ENCODE results near the gene CRELD1. TPM values are rescaled to one million over a fixed set of nuclear protein-coding genes. Genes with fewer than 3 reads are reported as not detected.
A peak's percentile ranks its signal among the peaks of the same experiment; 100 is the strongest.
"Not testable (repeated sequence)": the region's sequence is repeated elsewhere in the genome, so short reads cannot be mapped to it uniquely, and the experiment has no call there.

CRELD1 gene
- total RNA-seq, 1 donor from 2014 or later, result 22.7 TPM

DNA sequence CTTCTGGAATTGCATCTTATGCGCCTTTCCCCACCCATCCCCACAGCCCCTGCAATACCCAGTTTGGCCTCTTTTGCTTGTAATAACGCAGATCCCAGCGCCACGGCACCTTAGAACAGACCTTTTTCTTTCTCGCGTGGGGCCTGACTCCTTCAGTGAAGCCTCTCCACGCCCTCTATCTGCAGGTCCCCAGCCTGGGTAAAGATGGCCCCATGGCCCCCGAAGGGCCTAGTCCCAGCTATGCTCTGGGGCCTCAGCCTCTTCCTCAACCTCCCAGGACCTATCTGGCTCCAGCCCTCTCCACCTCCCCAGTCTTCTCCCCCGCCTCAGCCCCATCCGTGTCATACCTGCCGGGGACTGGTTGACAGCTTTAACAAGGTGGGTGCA, 594 bp downstream of the CRELD1 start:
- H3K4me1 Mint-ChIP-seq, result peaks cover 36% of the 10 kb centered on the region
- H3K27me3 Mint-ChIP-seq, result no peaks in the 10 kb centered on the region
- H3K9me3 Mint-ChIP-seq, result no peaks in the 10 kb centered on the region
- DNase-seq, result peak; percentile 75
- peak overlapping the region; percentile 96 for H3K27ac Mint-ChIP-seq
- peaks cover 22% of the 10 kb centered on the region for H3K36me3 Mint-ChIP-seq (ENCODE audit: low read depth)
- intact Hi-C loops (cut with micrococcal nuclease), result loop anchor here (5.0 kb wide), 2 partner anchors 183 to 313 kb away; partner anchors contain the start of genes BRK1 and TATDN2
- H3K4me3 Mint-ChIP-seq, result peak overlapping the region; percentile 96

DNA sequence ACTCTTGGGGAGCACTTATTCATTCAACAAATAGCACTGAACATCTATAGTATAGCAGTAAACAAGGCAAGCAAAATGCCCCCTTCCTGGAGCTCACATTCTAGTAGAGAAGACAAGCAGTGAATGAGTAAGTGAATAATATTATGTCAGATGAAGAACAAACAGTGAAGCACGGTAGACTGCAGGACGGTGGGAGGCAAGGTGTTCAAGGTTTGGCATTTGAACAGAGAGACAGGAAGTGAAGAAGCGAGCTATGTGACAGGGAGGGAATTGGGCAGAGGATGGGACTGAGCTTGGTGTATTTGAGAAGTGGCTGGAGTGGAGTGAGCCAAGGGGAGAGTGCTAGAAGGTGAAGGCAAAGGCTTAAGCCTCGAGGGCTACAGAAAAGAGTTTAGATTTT, 1.4 kb downstream of the CRELD1 start:
- H3K27ac Mint-ChIP-seq, result peak overlapping the region; percentile 96
- H3K9me3 Mint-ChIP-seq, result no peaks in the 10 kb centered on the region
- no peak for DNase-seq
- intact Hi-C loops (cut with micrococcal nuclease), result loop anchor here (5.0 kb wide), 2 partner anchors 182 to 312 kb away; partner anchors contain the start of genes BRK1 and TATDN2
- H3K27me3 Mint-ChIP-seq, result no peaks in the 10 kb centered on the region
- H3K4me1 Mint-ChIP-seq, result peaks cover 36% of the 10 kb centered on the region
- H3K4me3 Mint-ChIP-seq, result peak overlapping the region; percentile 96
- peaks cover 22% of the 10 kb centered on the region for H3K36me3 Mint-ChIP-seq (ENCODE audit: low read depth)

DNA sequence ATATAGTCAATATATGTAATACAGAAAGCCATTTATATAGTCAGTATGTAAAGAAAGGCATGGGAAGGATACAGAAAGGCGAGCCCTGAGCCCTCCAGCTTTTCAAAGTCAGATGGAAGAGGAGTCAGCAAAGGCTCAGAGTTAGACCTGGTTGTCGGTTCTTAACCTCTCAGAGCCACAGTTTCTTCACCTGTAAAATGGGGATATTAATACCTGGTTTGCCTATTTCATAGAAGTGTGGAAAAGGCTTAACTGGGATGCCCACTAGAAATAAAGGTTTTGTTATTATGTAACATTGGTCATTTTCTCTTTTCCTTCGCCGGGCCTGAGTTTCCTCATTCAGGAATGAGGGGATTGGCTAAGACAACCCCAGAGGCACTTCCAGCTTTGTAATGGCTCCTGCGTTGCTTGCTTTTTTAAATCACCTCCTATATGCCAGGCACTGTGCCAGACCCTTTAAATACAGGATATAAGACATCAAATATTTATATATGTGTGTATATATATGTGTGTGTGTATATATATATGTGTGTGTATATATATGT, 2.4 kb downstream of the CRELD1 start:
- peaks cover 33% of the 10 kb centered on the region for H3K4me1 Mint-ChIP-seq
- H3K4me3 Mint-ChIP-seq, result no peak overlapping the region
- intact Hi-C loops (cut with micrococcal nuclease), result no loop called here

DNA sequence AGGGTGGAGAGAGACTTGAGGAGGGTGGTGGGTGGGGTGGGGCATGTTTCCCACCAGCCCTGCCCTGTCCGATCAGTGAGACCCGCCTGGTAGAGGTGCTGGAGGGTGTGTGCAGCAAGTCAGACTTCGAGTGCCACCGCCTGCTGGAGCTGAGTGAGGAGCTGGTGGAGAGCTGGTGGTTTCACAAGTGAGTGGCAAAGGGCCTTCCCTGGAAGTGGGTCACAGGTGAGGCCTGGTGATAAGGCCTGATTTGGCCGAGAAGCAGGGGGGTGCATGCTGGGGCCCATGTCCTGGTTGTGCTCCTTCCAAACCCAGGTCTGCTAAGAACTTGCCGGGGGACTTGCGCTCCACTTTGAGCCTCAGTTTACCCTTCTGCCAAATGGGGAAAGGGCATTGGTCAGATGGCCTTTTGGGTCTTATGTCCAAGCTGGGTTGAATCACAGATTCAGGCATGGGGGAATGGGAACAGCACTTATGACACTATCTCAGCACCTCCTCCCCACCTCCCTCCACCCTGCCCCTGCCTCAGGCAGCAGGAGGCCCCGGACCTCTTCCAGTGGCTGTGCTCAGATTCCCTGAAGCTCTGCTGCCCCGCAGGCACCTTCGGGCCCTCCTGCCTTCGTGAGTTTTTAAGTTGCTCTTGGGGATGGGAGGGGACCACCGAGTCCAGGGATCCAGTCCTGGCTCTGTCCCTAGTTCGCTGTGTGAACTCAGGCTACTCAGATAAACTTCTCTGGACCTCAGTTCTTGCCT, 4.0 kb downstream of the CRELD1 start:
- Mint-ChIP-seq H3K27me3 (no peaks in the 10 kb centered on the region), H3K4me3 (no peak overlapping the region), H3K4me1 (peaks cover 24% of the 10 kb centered on the region), H3K36me3 (ENCODE audit: low read depth) (peaks cover 34% of the 10 kb centered on the region), H3K9me3 (no peaks in the 10 kb centered on the region), H3K27ac (no peak overlapping the region)
- no peak for DNase-seq
- intact Hi-C loops (cut with micrococcal nuclease), result no loop called here

More for the DNA sequence above, 2.4 kb downstream of the CRELD1 start:
- peaks cover 29% of the 10 kb centered on the region for H3K36me3 Mint-ChIP-seq (ENCODE audit: low read depth)
- H3K27me3 Mint-ChIP-seq, result no peaks in the 10 kb centered on the region
- no peaks in the 10 kb centered on the region for H3K9me3 Mint-ChIP-seq
- no peak overlapping the region for H3K27ac Mint-ChIP-seq
- DNase-seq, result no peak

DNA sequence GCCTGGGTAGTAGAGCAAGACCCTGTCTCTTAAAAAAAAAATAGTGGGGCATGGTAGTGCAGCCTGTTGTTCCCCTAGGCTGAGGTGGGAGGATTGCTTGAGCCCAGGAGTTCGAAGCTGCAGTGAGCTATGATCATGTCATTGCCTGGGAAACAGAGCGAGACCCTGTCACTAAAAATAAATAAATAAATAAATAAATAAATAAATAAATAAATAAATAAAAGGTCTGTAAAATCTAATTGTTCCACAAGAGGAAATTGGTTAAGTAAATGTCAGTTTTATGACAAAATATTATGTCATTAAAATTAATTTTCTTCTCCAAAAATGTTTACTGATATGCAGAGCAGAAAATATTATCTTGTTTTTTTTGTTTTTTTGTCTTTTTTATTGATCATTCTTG, 5.3 kb downstream of the CRELD1 start:
- H3K9me3 Mint-ChIP-seq, result no peaks in the 10 kb centered on the region
- H3K4me1 Mint-ChIP-seq, result peaks cover 21% of the 10 kb centered on the region
- intact Hi-C loops (cut with micrococcal nuclease), result no loop called here
- H3K27me3 Mint-ChIP-seq, result no peaks in the 10 kb centered on the region
- no peak for DNase-seq
- H3K36me3 Mint-ChIP-seq (ENCODE audit: low read depth), result peaks cover 39% of the 10 kb centered on the region
- no peak overlapping the region for H3K27ac Mint-ChIP-seq
- no peak overlapping the region for H3K4me3 Mint-ChIP-seq

DNA sequence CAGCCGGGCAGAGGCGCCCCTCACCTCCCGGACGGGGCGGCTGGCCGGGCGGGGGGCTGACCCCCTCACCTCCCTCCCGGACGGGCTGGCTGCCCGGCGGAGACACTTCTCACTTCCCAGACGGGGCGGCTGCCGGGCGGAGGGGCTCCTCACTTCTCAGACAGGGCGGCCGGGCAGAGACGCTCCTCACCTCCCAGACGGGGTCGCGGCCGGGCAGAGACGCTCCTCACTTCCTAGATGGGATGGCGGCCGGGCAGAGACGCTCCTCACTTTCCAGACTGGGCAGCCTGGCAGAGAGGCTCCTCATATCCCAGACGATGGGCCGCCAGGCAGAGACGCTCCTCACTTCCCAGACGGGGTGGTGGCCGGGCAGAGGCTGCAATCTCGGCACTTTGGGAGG, 6.3 kb downstream of the CRELD1 start:
- H3K27me3 Mint-ChIP-seq; DNase-seq; H3K4me3 Mint-ChIP-seq; H3K9me3 Mint-ChIP-seq; intact Hi-C loops (cut with micrococcal nuclease); H3K27ac Mint-ChIP-seq: not testable (repeated sequence)
- H3K4me1 Mint-ChIP-seq, result peaks cover 14% of the 10 kb centered on the region
- peaks cover 44% of the 10 kb centered on the region for H3K36me3 Mint-ChIP-seq (ENCODE audit: low read depth)

DNA sequence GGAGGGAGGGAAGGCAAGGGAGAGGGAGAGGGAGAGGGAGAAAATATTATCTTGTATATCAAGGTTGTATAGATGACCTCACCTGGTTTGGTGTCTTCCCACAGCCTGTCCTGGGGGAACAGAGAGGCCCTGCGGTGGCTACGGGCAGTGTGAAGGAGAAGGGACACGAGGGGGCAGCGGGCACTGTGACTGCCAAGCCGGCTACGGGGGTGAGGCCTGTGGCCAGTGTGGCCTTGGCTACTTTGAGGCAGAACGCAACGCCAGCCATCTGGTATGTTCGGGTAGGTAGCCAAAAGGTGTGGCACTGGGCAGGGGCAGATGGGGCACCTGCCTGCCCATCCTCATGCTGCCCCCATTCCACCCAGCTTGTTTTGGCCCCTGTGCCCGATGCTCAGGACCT, 7.1 kb downstream of the CRELD1 start:
- Mint-ChIP-seq H3K27me3 (no peaks in the 10 kb centered on the region), H3K9me3 (no peaks in the 10 kb centered on the region), H3K36me3 (ENCODE audit: low read depth) (peaks cover 38% of the 10 kb centered on the region), H3K4me1 (peaks cover 7% of the 10 kb centered on the region), H3K27ac (no peak overlapping the region), H3K4me3 (no peak overlapping the region)
- no peak for DNase-seq
- intact Hi-C loops (cut with micrococcal nuclease), result no loop called here

DNA sequence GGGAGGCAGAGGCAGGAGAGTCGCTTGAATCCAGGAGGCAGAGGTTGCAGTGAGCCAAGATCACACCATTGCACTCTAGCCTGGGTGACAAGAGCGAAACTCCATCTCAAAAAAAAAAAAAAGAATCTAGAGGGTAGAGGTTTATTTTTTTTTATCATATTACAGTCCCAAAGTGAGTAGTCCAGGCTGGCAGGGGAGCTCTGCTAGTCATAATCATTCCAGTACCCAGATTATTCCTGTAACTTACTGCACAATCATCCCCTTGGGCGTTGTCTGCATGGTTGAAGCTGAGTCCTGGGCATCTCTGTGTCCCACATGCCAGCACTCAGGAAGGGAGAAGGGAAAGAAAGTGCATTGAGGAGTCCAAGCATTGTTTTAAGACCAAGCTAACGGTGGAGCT, 8.5 kb downstream of the CRELD1 start:
- no peaks in the 10 kb centered on the region for H3K9me3 Mint-ChIP-seq
- H3K36me3 Mint-ChIP-seq (ENCODE audit: low read depth), result peaks cover 34% of the 10 kb centered on the region
- DNase-seq, result no peak
- no peak overlapping the region for H3K27ac Mint-ChIP-seq
- H3K4me1 Mint-ChIP-seq, result peaks cover 6% of the 10 kb centered on the region
- no peaks in the 10 kb centered on the region for H3K27me3 Mint-ChIP-seq
- H3K4me3 Mint-ChIP-seq, result no peak overlapping the region
- intact Hi-C loops (cut with micrococcal nuclease), result no loop called here

DNA sequence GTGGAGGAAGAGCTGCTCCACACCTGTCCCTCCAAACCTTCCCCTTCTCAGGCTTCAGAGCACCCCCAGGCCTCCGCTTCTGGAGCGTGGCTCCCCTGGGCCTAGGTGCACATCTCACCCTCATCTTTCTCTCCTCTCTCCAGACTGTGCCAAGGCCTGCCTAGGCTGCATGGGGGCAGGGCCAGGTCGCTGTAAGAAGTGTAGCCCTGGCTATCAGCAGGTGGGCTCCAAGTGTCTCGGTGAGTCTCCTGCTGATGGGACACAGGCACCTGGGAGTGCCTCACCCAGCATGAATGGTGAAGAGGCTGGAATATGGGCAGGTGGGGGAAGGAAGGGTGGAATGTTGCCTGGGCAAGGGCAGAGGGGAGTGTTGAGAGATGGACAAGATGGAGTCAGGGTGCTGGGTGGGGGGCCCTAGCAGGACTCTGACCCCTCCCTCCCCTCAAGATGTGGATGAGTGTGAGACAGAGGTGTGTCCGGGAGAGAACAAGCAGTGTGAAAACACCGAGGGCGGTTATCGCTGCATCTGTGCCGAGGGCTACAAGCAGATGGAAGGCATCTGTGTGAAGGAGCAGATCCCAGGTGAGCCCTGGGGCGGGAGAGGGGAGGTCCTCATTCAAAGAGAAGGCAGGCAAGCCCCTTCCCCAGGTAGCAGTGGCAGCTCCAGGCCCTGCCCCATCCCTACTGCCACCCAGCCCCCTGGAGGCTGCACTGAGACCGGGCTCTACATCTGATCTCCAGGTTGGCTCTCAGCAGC, 9.5 kb downstream of the CRELD1 start:
- Mint-ChIP-seq H3K4me3 (no peak overlapping the region), H3K4me1 (peaks cover 6% of the 10 kb centered on the region), H3K27ac (peak overlapping the region; percentile 15), H3K36me3 (ENCODE audit: low read depth) (peaks cover 29% of the 10 kb centered on the region), H3K27me3 (no peaks in the 10 kb centered on the region), H3K9me3 (no peaks in the 10 kb centered on the region)
- intact Hi-C loops (cut with micrococcal nuclease), result no loop called here
- DNase-seq, result no peak

DNA sequence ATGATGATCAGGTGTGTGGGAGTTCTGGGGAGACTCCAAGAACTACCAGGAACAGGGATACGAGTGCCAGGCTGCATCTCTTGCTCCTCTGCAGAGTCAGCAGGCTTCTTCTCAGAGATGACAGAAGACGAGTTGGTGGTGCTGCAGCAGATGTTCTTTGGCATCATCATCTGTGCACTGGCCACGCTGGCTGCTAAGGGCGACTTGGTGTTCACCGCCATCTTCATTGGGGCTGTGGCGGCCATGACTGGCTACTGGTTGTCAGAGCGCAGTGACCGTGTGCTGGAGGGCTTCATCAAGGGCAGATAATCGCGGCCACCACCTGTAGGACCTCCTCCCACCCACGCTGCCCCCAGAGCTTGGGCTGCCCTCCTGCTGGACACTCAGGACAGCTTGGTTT, 10.6 kb downstream of the CRELD1 start:
- intact Hi-C loops (cut with micrococcal nuclease), result no loop called here
- Mint-ChIP-seq H3K27ac (peak overlapping the region; percentile 32), H3K9me3 (no peaks in the 10 kb centered on the region)

DNA sequence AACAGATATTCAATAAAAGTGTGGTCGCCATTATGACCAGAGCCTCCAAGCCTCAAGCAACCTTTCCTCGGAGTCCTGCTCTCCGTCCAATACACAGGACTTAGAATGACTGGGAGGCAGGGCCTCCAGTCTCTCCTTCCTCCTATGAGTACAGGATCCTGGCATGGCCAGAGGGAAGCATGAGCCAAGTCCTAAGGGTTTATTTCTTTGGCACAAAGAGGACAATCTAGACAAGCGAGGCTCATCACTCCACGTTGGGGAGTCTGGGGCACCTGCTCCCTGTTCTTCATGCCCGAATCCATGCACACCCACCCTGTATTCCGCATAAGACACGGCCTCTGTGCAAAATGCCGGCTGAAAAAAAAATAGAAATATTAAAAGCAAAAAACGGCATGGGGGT, 11.7 kb downstream of the CRELD1 start:
- Mint-ChIP-seq H3K27me3 (no peaks in the 10 kb centered on the region), H3K27ac (peak overlapping the region; percentile 29), H3K4me3 (peak overlapping the region; percentile 63), H3K36me3 (ENCODE audit: low read depth) (peaks cover 27% of the 10 kb centered on the region), H3K4me1 (peaks cover 6% of the 10 kb centered on the region), H3K9me3 (no peaks in the 10 kb centered on the region)
- intact Hi-C loops (cut with micrococcal nuclease), result loop anchor here (5.0 kb wide), 1 partner anchor 53 kb away; the partner anchor contains the start of gene JAGN1
- DNase-seq, result no peak

More for the DNA sequence above, 10.6 kb downstream of the CRELD1 start:
- no peak for DNase-seq
- H3K4me1 Mint-ChIP-seq, result peaks cover 6% of the 10 kb centered on the region
- no peak overlapping the region for H3K4me3 Mint-ChIP-seq
- peaks cover 26% of the 10 kb centered on the region for H3K36me3 Mint-ChIP-seq (ENCODE audit: low read depth)
- no peaks in the 10 kb centered on the region for H3K27me3 Mint-ChIP-seq

DNA sequence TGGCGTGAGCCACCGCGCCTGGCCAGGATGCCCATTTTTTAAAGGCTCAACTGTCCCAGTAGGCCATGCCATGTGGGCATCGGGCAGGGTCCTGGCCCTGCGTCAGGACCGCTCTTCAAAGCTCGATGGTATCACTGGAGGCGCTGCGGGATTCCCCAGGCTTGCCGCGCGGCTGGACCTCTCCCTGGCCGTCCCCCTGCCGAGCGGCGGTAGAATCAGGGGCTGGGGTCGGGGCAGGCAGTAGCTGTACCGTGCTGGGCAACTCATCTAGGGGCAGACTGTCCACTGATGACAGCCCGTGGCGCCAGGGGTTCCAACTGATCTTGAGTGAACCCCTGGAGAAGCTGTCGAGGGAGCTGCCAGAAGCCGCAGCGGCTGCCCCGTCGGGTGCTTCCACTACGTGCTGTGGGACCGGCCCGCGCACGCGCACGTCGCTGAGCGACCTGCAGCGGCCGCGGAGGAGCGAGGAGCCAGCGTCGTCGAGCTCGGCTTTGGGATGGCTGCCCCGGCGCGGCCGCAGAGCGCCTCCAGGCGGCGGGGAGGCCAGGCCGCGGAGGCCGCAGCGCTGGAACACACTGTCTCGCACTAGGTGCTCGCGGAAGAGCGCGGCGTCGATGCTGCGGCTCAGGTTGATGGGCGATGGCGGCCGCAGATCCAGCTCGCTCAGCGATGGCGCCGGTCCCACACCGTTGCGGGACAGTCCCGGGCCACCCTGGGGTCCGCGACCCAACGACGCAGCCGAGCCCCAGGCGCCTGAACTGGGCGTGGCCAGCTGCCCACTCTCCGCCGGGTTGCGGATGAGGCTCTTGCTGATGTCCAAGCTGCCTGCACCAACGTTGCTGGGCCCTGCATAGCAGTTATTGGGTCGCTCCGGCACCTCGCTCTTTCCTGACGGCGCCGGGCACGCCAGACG, 12.7 kb downstream of the CRELD1 start:
- H3K4me1 Mint-ChIP-seq, result peaks cover 13% of the 10 kb centered on the region
- intact Hi-C loops (cut with micrococcal nuclease), result loop anchor here (1.0 to 5.0 kb wide), 3 partner anchors 13 to 80 kb away; partner anchors contain the start of genes CRELD1, FANCD2 and JAGN1
- peak overlapping the region; percentile 91 for H3K4me3 Mint-ChIP-seq
- peak; percentile 97 for DNase-seq
- H3K27ac Mint-ChIP-seq, result peak overlapping the region; percentile 87
- H3K9me3 Mint-ChIP-seq, result no peaks in the 10 kb centered on the region
- H3K27me3 Mint-ChIP-seq, result no peaks in the 10 kb centered on the region
- peaks cover 19% of the 10 kb centered on the region for H3K36me3 Mint-ChIP-seq (ENCODE audit: low read depth)
